Activated CD4-positive, alpha-beta T cell treated with anti-CD3 and anti-CD28 coated beads, Interleukin-2, amount 50 U/mL, for 48 hours (primary cell): ENCODE results near the gene VPS35.

Experiments
- DNase-seq, 2 experiments: peaks; one replicate each; pipeline ENCODE4 v3.0.0-alpha.2; 2020

Gene VPS35

GRCh38 chr16:46607529-46607928 is 81.4 kb downstream of the VPS35 start:
- no peak for DNase-seq

- no peak for DNase-seq
Observed at GRCh38 chr16:46606231-46606630, 82.7 kb downstream of the VPS35 start.
